Activated CD8-positive, alpha-beta memory T cell treated with anti-CD3 and anti-CD28 coated beads, Interleukin-2, amount 50 U/mL, for 4 hours (primary cell): ENCODE data around the gene HES6.
"Not testable (repeated sequence)": the region's sequence is repeated elsewhere in the genome, so short reads cannot be mapped to it uniquely, and the experiment has no call there.

Experiments
- DNase-seq: peaks from one replicate; pipeline ENCODE4 v3.0.0-alpha.2; 2020

The HES6 gene, protein sequence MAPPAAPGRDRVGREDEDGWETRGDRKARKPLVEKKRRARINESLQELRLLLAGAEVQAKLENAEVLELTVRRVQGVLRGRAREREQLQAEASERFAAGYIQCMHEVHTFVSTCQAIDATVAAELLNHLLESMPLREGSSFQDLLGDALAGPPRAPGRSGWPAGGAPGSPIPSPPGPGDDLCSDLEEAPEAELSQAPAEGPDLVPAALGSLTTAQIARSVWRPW

DNA sequence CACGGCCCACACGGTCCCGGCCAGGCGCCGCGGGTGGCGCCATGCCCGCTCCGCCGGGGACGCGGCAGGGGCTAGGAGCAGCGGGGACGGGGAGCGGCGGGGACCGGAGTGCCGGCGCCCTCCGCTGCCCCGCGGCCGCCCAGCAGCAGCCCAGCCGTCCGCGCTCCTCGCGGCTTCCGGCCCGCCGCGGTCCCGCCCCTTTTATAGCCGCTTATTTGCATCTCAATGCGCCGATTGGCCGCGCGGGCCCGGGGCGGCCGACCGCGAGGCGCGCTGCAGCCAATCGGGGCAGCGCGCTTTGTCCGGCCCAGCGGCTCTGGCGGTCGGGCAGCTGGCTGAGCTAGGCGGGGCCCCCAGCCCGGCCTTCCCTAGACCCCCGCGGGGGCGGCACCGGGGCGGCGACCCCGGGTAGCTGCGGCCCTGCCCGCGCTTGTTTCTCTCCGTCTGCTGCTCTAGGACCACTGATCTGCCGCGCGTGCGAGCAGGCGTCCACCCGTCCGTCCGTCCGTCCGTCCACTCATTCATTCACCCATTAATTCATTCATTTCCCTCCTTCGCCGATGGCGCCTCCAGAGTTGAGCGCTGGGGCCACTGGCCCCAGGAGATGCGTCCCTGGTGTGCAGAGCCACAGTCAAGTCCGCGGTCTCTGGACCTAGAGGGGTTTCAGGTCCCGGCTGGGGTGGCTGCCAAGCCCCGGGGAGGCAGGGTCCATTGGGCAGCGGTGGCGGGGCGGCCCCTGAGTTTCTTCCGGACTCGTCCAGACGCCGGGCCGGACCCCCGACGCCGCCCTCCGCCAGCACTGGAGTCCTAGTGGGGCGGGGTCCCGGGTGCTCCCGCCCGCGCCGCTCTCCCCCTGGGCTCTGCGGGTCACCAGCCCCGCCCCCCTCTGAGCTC is at the start of gene HES6:
HES6 (minus strand) TSS at position 176 of the 894 bp plus-strand sequence; CDS start at position 43, 133 bp downstream.
- peak; percentile 69 for DNase-seq

DNA sequence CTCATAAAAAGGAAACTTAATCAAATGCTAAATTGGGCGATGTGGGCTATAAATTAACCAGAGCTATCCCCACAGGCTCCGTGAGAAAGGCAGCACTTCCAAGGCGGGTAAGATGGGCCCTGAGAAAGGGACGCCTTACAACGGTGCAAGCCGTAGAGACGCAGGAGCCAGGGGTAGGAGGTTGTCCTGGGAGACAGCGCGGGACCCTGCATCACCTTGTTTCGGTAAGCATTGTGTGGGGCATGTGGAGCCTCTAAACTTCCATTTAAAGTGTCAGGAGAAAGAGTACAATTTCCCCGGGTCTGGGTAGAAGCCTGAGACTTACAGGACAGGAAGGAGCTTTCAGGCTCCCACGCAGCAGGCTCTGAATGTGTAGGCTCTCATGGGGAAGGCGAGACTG is 49.7 kb upstream of the HES6 start:
- DNase-seq = no peak

GRCh38 chr2:238288650-238289573 is 49.1 kb upstream of the HES6 start:
- peak; percentile 98 for DNase-seq

DNA sequence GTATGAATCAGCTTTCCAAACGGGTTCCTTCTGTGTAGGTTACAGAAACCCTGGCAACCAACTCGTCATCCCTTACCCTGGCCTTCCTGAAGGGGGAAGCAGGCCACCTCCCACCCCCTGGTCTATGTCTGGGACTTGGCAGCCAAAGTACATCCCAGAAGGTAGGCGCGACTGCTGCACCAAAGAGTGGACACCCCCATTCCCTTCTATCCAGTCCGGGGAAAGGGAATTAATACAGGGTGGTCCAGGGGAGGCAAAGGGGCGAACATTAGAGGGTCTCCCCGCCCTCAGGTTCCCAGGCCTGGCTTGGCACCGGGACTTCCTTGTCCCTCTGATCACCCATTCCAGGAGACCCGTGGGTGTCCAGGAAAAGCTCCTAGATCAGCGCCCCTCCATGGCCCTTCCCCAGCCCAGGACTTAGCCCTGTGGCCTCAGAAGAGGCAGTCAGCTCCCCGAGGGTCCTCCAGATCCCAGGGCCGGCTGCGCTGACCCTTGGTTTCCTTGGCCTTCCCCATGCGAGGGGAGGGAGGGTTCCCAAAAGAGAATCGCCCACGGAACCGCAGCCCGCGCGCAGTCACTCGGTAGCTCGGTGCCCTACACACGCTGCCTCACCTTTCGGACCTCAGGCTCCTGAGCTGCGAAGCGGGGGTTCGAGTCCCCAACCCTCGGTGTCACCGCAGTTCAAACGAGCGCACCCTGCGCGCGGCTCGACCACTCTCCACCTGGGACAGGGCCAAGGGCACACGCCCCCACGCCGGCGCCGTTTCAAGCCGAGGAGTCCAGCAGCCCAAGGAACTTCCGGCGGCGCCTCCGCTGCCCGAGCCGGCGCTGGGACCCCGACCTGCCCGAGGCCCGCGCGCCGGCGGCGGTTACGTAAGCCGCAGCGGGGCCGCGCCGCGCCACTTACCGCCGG is 48.2 kb upstream of the HES6 start, which contains the start of gene PER2:
PER2 (minus strand) TSS at position 874 of the 913 bp plus-strand sequence. CDS start 10,674 bp downstream, outside the sequence.
- peak; percentile 45 for DNase-seq

DNA sequence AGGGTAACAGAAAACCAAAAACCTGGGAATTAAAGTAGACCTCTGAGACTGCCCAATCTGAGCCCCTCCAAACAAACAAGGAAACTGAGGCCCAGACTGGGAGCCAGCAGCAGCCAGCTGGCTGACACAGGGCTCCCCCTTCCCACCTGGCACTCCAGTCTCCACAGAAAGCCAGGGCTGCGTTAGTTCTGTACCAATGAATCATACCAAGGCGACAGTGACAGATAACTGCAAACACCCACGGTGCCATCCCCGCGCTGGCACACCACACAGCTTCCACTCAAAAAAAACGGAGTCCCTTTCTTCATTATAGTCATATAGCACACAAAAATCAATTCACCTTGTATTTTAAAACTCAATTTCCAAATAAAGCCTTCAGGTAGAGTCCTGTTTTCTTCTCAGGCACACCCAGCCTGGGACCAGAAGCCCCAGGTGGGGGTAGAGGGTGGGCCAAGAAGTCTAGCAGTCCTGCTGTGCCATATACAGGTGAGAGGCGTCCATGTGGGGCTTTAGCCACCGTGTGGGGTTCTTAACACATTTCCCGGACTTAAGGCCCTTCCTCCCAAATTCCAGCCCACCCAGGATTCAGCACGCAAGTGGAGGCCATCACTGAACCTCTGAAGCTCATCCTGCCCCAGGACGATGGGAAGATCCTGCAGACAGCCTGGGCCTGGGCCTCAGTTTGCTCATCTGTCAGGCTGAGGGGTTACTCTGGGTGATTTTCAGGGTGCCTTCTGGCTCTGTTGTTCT is 47.3 kb upstream of the HES6 start:
- no peak for DNase-seq

DNA sequence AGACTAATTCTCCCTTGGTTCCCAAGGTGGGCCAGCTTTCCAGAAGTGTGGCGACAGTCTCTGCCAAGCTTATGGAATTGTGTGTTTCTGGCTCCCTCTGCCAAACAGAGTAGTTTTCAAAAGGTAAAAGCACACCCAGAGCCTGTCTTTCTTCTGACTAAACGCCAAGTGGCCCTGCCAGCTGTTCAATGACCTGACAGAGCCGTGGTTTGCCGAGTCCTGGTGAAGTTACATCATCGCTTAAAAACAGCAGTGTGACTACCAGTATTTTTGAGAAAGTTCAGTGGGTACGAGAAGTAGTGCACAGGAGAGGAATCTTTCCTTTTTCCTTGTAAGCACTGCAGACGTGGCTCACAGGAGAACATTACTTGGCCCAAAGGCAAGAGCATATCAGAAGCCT is 46.7 kb upstream of the HES6 start:
- DNase-seq = no peak

DNA sequence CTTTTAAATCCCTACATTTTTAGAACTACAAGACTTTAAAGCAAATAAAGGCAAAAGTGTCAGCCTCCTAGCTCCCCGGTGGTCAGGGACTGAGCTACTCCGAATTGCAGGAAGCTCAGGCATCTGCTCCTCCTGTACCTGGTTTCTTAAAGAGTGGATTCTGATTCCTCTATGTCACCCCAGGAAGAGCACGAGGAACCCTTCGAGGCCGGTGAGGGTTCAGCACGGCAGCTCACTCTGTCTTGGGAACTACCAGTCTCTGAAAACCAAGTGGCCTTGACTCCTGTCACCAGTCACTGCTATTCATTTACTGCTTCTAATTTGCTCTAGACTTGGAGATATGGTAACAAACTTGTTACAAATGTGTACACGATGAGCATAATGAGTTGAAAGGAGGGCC is 46.3 kb upstream of the HES6 start:
- no peak for DNase-seq

- DNase-seq = no peak
Observed at GRCh38 chr2:238285653-238286082, 45.8 kb upstream of the HES6 start.

- DNase-seq = no peak
Observed at GRCh38 chr2:238284802-238285515, 45.1 kb upstream of the HES6 start.

DNA sequence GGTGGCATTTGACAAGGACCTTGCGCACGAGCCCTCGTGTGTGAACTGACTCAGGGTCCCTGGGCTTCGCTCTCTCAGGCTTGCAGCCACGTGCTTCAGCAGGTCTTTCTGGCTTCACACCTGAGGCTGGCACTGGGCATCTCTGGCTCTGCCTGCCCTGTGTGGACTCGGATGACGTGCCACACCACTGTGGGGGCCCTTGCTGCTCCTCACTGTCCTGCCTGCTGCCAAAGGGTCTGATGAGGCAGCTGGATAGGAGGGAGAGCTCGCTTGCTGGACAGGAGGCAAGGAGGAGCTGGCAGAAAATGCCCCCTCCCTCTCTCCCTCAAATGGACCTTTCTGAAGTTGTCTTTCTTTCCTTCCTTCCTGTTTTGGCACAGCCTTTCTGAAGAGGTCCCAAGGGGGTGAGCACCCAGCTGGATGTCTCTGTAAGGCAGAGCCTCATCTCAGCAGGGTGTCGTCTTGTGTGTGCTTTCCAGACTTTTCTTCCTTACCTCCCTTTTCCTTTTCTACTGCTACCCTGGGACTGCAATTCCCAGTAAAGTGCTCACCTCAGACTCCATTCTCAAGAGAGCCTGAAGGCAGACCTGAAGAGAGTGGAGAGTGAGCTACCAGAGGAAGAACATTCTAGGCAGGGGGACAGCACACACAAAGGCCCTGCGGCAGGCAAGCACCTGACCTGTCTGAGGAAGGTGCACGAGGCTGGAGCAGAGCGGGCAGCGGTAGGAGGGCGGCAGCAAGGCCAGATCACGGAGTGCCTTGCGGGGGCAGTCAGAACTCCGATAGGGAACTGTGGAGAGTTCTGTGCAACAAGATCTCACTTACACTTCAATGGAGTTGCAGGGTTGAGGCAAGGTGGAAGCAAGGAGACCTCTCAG is 43.3 kb upstream of the HES6 start:
- no peak for DNase-seq

DNA sequence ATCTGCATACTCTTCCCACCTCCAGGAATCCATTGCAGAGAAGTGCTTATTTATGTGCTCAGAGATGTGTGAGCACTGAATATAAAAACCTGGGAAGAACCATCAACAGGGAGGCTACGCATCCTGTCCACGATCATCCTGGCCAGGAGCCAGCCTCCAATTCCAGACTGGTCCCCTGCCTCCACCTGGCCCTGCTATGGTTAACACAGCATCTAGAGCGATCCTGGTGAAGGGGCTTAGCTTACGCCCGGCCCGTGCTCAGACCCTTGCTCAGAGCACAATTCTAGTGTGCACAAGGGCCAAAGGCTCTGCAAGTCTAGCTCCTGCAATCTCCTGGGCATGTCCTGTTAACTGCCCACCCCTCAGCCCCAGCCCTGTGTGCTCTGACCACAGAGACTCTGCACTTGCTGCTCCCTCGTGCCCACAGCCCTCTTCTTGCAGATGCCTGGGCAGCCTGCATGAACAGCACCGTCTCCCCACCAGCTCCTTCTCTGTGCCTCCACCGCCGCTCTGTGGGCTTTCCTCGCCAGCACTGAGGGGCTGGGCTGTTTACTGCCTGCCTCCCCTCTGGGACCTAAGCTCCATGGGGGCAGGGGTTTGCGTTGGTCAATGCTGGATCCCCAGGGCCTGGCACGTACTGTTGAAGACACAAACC is 42.1 kb upstream of the HES6 start:
- no peak for DNase-seq

DNA sequence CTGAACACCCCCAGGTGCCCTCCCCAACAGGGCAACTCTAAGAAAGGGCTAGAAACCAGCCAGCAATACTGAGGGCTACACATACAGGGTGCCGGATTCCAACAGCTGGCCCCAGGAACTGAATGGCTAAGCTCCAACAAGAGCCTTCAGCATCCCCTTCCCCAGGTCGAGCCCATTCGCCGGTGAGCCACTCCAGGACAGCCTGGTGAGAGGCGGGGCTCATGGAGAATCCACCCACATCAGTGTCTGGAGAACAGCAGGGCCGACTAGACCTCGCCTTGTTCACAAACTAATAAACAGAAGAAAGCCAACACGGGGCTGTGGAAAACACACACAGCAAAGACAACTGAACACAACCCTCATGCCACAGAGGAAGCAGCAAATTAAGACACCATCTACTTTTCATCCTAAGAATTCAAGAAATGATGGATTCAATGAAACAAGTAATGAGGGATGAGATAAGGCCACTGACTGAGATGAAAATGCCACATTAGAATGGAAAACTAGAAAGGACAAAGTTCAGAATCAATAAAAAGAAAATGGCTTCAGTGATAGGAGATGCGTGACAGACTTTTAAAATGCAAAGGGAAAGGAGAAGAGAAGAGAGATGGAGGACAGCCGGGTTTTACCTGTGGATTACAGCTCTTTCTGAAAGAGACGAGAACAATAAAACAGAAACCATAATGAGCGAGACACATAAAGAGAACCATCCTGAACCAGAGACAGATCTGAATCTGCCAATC is 40.4 kb upstream of the HES6 start:
- DNase-seq = no peak

DNA sequence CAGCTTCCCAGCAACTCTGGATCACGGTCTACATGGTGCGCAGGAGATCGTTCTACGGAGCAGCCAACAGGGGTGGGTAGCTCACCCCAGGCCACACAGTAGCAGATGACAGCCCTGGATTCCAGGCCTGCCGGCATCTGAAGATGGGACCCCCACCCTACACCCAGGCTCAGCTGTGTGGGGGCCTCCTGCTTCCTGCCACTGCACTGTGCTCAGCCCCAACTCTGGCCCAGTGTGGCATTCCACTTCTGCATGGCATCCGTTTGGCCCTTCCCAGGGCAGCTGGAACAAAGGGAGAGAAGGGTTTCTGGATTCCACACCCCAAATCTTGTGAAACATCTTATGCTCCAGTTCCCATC is 39.5 kb upstream of the HES6 start:
- no peak for DNase-seq

DNA sequence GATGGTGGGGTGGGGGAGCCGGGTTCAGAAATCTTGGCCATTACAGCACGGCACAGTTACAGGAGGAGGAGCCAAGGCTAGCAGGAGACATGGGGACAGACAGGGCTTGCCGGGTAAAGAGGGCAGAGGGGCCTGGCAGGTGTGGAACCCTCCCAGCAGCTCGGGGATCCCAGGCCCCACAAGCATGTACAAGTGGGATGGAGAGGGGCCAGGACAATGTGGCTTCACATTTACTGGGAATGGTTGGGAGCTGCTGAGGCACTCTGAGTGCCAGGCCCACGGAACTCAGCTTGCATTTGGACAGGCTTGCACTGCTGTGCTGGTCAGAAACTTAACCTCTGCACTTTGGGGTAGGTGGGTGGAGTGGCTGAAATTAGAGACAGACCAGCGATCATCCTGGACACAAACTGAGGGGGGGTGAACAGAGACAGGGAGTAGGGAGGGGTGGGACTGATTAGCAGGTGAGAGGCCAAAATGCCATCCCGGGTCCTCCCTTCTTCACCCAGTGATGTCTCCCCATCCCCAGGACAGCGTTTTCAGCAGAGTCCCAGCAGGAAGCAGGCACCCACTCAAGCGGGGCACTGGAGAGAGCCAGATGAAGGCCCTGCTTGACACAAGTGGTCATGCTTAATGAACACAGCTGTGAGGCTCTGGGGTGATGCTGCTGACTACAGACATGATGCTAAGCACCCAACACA is 38.9 kb upstream of the HES6 start:
- no peak for DNase-seq

DNA sequence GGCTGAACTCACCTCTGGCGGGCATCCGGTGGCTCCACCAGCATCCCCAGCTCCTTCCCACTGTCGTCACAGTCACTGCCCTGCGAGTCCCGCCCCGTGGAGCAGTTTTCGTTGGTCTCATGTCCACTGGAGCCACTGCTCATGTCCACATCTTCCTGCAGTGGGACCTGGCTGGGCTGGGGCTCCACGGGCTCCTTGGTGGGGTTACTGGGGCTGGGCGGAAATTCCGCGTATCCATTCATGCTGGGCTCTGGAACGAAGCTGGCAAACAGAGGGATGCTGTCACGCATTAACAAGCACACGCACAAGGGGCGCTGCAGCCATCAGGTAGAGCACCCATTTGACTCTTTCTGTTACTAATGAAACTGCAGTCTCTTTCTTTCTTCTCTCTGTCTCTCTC is 37.9 kb upstream of the HES6 start:
- no peak for DNase-seq

- DNase-seq = no peak
Observed at GRCh38 chr2:238274152-238274865, 34.5 kb upstream of the HES6 start.

DNA sequence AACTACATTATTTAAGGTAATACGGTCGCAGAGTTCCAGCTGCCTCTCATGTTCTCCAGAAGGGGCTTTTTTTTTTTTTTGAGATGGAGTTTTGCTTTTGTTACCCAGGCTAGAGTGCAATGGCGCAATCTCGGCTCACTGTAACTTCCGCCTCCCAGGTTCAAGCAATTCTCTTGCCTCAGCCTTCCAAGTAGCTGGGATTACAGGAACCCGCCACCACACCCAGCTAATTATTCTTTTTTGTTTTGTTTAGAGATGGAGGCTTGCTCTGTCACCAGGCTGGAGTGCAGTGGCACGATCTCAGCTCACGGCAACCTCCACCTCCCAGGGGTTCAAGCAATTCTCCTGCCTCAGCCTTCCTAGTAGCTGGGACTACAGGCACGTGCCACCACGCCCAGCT is 33.6 kb upstream of the HES6 start:
- DNase-seq = not testable (repeated sequence)
